CD4-positive, alpha-beta T cell treated with Interleukin-10 for 1 hour (primary cell): ENCODE data around the gene VASP.

ENCODE experiments used
- DNase-seq: peaks from one replicate; pipeline ENCODE4 v3.0.0-alpha.2; 2020

VASP gene

DNA sequence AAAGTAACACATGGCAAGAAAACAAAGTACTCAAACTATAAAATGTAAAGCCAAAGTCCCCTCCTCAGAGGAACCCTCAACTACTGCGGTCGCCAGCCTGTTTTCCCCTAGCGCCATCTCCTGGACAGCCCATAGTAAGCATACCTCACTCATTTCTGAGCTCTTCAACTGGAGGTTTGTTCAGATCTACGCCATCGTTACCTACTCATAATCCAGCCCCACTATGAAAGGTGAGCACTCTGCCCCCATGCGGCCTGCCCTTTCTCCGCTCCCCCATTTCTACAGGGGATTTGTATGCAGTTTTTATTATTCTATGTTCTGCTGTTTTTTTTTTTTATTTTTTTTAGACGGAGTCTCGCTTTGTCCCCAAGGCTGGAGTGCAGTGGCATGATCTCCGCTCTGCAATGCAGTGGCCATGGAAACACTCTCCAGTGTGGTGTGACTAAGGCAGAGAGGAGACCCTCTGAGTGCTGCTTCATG, 51.2 kb downstream of the VASP start:
- DNase-seq, result peak; percentile 81

DNA sequence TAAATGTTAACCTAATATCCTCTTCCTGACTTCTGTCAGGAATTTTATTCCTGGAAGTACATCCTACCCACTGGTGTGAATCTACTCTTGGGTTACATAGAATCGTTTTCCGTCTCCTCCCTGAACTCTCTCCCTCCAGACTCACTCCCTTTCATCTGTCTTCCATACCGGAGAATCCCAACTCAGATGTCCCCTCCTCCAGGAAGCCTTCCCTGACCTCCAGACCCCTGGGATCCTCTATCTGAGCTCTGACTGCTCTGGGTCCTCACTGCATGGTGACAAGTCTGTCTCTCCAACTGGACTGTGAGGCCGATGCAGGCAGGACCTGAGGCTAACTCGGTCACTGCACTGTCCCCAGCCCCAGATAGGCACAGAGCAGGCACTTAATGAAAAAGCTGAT, 52.8 kb downstream of the VASP start:
- DNase-seq, result no peak

DNA sequence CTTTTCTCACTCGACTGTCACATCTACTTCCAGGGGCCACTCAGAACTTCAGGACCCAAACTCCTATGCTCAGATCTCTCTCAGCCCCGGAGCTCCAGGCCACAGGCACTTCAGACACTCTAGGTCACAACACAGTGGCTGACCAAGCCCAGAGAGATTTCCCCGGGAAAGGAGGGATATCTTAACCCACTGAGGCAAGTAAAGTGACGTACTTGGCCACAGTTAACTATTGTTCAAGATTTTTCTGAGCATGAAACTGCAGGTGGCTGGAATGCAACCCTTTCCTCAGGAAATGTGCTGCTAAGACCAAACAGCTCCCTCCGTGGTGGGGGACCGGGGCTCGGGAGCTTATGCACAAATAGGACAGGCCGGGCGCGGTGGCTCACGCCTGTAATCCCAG, 53.4 kb downstream of the VASP start:
- DNase-seq, result no peak

DNA sequence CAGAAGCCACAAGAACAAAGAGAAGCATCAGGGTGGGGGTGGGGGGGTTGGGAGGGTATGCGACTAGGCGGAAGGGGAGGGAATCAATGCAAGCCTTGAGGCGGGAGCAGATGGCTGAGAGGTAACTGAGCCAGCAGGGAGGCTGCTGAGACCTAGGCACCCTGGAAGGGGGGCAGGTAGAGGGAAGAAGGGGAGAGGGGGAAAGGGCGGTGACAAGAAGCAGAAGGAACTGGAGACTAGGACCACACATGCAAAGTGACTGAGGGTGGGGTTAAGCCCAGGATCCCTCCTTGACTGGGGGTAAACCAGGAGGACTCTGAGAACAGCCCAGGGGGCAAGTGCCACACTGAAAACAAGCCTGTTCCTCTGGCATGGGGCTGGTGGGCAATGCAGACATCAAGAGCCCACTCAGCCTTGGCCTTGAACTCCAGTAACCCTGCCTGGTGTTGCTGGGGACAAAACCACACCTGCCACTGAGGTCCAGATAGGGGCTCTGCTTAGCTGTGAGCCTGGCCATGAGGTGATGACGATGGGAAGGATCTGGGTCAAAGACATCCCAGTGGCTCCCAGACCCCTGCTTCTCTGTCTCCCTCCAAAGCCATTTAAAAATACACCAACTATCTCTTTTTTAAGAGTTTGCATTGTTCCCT, 57.0 kb downstream of the VASP start:
- no peak for DNase-seq

DNA sequence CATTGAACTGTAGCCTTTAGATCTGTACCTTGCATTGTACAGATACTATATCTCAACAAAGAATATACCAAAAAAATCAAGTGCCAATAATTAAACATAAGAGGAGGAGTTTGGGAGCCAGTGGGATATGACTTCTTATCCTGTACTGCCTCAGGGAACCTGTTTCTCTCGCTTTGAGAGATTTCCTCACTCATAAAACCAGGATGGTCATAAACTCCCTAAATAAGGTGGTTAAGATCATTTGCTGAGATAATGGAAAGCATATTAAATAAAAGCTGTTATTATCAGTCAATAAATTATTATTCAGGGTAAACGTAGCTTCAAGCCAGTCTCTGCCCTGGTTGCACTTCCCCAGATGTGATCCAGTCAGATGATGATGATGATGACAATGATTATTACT, 60.3 kb downstream of the VASP start:
- DNase-seq, result no peak

DNA sequence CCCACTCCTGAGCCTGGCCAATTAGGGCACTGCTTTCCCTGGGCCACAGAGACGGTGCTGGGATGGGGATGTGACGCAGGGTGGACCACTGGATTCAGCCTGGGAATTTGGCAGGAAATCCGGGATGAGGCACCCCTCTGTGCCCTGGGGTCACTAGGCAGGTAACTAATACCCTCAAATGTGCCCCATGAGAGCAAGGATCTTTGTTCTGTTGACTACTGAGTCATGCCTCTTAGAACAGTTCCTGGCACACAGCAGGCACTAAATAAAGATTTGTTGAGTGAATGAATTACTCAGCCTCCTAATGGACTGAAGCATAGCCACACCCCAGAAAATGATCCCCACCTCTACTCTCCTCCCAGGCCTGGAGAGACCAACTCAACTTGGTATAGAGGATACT, 61.5 kb downstream of the VASP start:
- no peak for DNase-seq

DNA sequence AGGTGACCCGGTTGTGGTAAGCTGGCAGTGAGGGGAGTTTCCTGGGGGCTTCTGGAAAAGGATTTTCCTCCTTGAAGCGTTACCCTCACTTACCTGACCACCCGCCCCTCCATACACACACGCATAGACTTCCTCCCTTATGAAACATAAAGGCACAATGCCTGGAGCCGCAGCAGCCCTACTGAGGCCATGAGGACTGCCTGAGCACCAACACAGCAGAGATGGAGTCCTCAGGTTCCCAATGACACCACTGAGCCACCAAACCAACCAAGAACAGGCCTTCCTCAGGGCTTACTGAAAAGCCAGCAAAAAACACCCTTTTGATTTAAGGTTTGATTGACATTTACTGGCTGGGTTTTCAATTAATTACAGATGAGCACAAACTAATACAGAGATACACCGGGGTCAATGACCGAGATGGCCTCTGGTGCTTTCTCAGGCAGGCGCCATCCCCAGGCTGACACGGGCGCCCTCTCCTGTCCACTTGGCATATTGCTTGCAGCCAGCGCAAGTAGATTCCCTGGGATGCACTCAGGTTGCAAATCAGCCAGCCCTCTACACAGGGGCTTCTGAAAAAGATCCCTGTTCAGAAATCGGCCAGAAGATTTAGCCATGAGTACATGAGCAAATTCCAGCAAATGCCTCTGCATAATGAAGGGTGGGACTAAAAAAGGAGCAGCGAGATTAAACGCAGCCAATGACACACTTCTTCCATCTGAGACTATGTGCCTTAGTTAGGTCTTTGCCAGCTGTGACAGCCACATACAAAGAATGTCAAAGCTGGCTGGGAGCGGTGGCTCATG, 62.5 kb downstream of the VASP start:
- peak; percentile 60 for DNase-seq

DNA sequence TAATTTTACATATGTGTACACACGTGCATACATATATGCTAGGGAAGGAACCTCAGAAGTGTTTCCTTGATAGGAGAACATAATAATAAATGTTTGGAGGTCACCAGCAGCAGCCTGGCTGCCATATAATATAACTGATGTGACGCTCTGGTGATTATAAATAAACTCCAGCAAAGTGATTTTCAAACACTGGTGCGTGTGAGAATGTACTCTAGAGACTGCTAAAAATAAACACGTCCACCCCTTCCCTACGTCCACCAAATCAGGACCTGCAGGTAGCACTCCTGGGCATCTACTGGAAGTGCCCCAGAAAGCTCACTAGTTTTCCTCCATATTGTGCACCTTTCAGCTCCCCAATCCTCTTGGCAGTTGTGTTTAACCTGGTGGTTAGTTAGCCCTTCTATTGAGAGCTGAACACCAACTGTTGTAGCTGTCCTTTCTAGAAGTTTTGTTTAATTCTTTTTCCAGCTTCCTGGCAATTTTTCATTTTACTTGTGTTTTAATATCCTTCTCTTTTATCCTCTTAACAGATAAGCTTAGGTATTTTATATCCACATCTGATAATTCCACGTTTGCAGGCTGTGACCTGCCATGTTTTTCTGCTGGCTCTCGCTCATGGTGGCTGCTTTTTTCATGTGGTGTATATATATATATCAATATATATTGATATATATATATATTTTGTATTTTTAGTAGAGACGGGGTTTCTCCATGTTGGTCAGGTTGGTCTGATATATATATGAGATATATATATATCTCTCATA, 64.4 kb downstream of the VASP start:
- no peak for DNase-seq

DNA sequence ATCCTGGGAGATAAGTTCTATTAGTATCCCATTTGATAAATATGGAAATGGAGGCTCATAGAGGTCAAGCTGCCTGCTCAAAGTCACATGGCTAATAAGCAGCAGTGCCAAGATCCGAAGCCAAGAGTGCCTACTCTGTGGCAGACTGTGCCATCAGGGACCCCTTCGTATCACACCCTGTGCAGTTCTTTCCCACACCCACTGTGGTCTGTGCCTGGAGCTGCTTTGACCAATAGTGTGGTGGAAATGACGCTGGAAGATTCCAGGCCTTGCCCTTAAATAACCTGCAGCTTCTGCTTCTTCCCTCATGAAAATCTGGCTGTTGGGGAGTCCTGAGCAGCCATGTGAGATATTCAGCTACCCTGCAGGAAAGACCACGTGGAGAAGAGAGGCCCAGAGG, 67.2 kb downstream of the VASP start:
- DNase-seq, result no peak

DNA sequence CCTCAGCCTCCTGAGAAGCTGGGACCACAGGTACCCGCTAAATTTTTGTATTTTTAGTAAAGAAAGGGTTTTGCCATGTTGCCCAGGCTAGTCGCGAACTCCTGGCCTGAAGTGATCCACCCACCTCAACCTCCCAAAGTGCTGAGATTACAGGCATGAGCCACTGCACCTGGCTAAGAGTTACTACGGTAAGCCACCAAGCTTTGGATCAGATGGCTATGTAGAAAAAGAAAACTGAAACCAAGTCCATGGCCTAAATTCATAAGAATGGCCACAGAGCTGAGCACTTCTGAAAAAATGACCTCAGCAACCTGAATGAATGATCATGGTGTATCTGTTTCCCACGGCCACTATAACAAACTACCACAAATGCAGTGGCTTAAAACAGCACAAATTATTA, 67.9 kb downstream of the VASP start:
- no peak for DNase-seq
